HL-60 (cell line): ENCODE data around the gene C9orf153.

ENCODE experiments used
- DNase-seq, 2 experiments: peaks; one replicate each; pipeline ENCODE4 v3.0.0-alpha.2; 2010 to 2020; ENCODE audit warnings: low read depth in 1 of 2, low spot score in 1 of 2
- H3K27ac ChIP-seq: fragments of 250-450 bp; sonication (Bioruptor Pico); replicated peaks from 2 replicates; pipeline ENCODE4 v1.5.1; 2020; ENCODE audit warnings: mild to moderate bottlenecking, moderate library complexity
- H3K27me3 ChIP-seq: fragments of 250-450 bp; sonication (Bioruptor Pico); 2 replicates; pipeline ENCODE4 v1.5.1; 2021; ENCODE audit warnings: mild to moderate bottlenecking, moderate library complexity; ENCODE audit not compliant: insufficient read depth, poor library complexity, severe bottlenecking
- H3K4me3 ChIP-seq: replicated peaks from 2 replicates; pipeline ENCODE4 v1.5.1; 2011; ENCODE audit warnings: mild to moderate bottlenecking, control low read depth, low read length; ENCODE audit not compliant: insufficient read depth
- CTCF ChIP-seq: IDR thresholded peaks from one replicate; pipeline ENCODE4 v1.5.1; 2011; ENCODE audit warnings: low read length, control low read depth, inconsistent platforms; ENCODE audit not compliant: insufficient read depth
- GABPA ChIP-seq: IDR thresholded peaks from 2 replicates; pipeline ENCODE4 v1.6.1; 2012; ENCODE audit warnings: low read depth
- POLR2AphosphoS5 ChIP-seq: IDR thresholded peaks from 2 replicates; pipeline ENCODE4 v1.6.1; 2012; ENCODE audit warnings: low read depth
- SPI1 ChIP-seq: IDR thresholded peaks from 2 replicates; pipeline ENCODE4 v1.6.1; 2012; ENCODE audit warnings: low read depth, mild to moderate bottlenecking, borderline replicate concordance
- TF ChIP-seq, protein P1 (sequence below): IDR thresholded peaks from 2 replicates; pipeline ENCODE4 v1.6.1; 2012; ENCODE audit warnings: low read depth; ENCODE audit not compliant: insufficient replicate concordance

C9orf153 gene

DNA sequence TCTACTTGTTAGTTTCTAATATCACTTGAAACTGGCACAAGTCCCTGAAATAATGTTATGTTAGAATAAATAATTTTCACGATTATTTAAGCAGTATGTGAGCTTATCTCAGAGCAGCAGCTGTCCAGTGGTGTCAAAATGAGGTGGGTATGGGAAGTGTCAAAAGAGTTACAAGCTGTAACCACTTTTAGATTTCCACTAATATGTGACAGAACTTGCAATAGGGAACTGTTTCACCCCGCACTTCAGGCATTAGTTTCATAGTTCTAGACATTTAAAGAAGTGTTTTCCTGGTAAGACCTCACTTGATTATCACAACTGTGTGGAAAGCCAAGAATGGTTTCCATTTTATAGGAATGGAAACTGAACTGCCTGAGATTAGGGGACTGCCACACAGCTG is 25.8 kb upstream of the C9orf153 start:
- Histone ChIP-seq H3K27ac (no peak overlapping the region), H3K4me3 (no peak overlapping the region), H3K27me3 (no peaks in the 10 kb centered on the region)
- TF ChIP-seq CTCF (no peak), GABPA (no peak), POLR2AphosphoS5 (no peak), SPI1 (no peak)
- TF ChIP-seq, protein P1, sequence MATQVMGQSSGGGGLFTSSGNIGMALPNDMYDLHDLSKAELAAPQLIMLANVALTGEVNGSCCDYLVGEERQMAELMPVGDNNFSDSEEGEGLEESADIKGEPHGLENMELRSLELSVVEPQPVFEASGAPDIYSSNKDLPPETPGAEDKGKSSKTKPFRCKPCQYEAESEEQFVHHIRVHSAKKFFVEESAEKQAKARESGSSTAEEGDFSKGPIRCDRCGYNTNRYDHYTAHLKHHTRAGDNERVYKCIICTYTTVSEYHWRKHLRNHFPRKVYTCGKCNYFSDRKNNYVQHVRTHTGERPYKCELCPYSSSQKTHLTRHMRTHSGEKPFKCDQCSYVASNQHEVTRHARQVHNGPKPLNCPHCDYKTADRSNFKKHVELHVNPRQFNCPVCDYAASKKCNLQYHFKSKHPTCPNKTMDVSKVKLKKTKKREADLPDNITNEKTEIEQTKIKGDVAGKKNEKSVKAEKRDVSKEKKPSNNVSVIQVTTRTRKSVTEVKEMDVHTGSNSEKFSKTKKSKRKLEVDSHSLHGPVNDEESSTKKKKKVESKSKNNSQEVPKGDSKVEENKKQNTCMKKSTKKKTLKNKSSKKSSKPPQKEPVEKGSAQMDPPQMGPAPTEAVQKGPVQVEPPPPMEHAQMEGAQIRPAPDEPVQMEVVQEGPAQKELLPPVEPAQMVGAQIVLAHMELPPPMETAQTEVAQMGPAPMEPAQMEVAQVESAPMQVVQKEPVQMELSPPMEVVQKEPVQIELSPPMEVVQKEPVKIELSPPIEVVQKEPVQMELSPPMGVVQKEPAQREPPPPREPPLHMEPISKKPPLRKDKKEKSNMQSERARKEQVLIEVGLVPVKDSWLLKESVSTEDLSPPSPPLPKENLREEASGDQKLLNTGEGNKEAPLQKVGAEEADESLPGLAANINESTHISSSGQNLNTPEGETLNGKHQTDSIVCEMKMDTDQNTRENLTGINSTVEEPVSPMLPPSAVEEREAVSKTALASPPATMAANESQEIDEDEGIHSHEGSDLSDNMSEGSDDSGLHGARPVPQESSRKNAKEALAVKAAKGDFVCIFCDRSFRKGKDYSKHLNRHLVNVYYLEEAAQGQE = no peak
- peak in 1 of 2 experiments; percentile 20 for DNase-seq

DNA sequence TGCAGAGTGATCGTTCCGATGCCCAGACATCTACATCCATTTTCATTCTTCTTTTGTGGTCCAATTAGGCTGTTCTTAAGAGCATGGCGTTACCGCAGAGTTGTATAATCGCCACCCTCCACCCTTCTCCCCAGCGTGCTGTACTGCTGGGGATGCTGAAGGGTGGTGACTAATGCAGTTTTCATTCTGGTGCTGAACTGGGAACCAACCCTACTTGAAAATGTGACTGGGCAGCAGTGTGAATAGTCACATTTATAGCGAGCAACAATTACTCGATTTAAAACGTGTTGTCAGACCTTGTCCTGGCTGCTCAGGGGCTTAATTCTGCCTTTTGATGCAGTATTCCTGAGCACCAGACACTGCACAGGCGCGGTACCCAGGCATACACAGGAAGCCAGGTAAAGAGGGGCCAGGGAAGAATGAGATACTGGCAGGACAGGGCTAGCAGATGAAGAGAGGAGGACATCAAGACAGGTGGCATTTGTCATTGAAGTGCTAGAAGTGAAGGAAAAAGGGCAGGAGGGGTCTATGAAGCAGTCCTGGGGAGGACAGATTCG is 23.6 kb upstream of the C9orf153 start:
- Histone ChIP-seq H3K27ac (peak overlapping the region; percentile 92), H3K27me3 (no peaks in the 10 kb centered on the region), H3K4me3 (peak overlapping the region; percentile 93)
- TF ChIP-seq POLR2AphosphoS5 (no peak), CTCF (no peak), SPI1 (no peak), GABPA (no peak)
- TF ChIP-seq, protein P1 = no peak
- DNase-seq = peak; percentile 51 to 61

GRCh38 chr9:86282077-86282978 is 22.9 kb upstream of the C9orf153 start, which contains the start of gene ISCA1:
ISCA1 (minus strand) TSS chr9:86282538; CDS start chr9:86282458, 80 bp downstream.
- Histone ChIP-seq H3K4me3 (peak within 1 kb of the TSS; percentile 93), H3K27ac (peak within 1 kb of the TSS; percentile 92), H3K27me3 (no peaks in the 10 kb centered on the region)
- peak; percentile 34; the same call in 1 of the 2 replicates for TF ChIP-seq GABPA
- peak; percentile 71 for TF ChIP-seq POLR2AphosphoS5
- TF ChIP-seq SPI1 = no peak
- peak; percentile 70 to 92 for DNase-seq

GRCh38 chr9:86281593-86282076 is 22.2 kb upstream of the C9orf153 start:
- peak overlapping the region; percentile 93 for H3K4me3 ChIP-seq

More at GRCh38 chr9:86281593-86282076, 22.2 kb upstream of the C9orf153 start:
- H3K27me3 ChIP-seq = no peaks in the 10 kb centered on the region
- DNase-seq = no peak
- no peak for TF ChIP-seq CTCF
- TF ChIP-seq POLR2AphosphoS5 = no peak
- no peak for TF ChIP-seq GABPA
- TF ChIP-seq SPI1 = no peak
- TF ChIP-seq, protein P1 = no peak
- H3K27ac ChIP-seq = peak overlapping the region; percentile 92
